Activated CD4-positive, alpha-beta T cell treated with anti-CD3 and anti-CD28 coated beads for 48 hours (primary cell): Measurements from ENCODE around the gene MAML3.

ENCODE experiments used
- DNase-seq: peaks from one replicate; pipeline ENCODE4 v3.0.0-alpha.2; 2020

Gene MAML3

GRCh38 chr4:139987502-139987850 lies 166.5 kb downstream of the MAML3 start:
- peak; percentile 41 for DNase-seq

DNA sequence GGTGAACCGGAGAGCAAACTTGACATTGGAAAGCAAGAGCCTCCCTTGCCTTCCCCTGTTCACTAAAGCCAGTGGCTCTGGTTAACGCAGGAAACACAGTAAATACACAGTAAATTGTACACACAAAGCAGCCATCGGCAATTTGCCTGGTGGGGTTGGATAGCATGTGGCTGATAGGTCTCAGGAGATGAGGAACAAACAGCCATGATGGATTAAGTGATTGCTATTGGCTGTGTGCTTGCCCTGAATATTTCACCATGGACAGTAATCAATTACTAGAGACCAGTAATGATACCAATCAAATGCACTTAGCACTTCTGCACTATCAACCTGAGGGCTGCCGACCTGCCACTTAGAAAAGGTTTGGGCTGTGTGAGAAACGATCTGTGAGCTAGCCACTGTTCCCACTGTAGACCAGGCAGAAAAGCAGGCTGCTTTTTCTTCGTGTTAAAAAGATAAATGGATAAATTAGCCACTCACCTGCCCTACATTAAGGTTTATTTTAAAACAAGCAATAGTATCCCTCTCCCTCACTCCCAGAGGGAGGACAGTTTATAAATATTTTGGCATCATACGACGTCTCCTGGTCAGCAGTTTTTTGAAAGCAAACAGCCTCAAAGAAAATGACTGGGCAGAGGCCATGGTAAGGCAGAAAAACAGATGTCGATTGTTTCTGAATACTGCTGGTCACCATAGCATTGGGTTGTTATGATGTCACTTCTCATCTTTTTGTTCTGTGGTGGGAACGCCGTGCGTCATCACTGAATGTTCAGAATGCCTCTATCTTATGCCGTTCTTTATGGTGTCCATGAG lies 167.1 kb downstream of the MAML3 start:
- no peak for DNase-seq

DNA sequence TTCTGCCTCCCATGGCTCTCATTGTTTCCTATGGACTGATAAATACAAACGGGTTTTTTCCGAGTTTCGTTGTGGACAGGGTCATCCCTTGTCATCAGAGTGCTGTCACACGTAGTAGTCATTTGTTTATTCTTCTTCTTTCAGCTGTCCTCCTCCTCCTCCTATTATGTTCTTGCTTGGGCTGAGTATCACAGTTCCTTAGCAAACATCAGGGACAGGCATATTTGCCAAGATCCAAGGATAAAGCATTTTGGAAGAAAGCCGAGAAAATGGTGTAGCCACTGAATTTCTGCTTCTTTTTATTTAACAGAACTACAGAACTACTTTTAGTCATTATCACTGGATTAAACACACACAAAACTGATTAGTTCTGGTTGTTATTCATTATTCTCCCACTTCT lies 167.9 kb downstream of the MAML3 start:
- DNase-seq = no peak

GRCh38 chr4:139985401-139985800 lies 168.6 kb downstream of the MAML3 start:
- DNase-seq = no peak

- no peak for DNase-seq
Measured at GRCh38 chr4:139984471-139984870, 169.5 kb downstream of the MAML3 start.

DNA sequence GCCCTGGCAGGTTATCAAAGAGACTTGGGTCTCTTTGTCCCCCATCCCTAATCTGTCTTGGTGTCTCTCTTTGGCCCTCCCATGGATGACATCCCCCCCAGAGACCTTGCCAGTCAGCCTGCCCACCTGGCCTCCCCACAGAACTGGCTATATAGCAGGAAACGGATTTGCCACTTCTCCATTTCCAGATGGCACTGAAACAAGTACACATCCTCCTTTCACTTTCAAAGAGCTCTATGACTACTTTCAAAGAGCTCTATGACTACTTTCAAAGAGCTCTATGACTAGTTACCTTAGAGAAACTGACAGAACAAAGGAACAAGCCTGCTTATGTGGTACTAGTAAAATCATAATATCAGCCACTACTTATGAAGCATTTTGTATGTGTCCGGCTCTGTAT lies 175.3 kb downstream of the MAML3 start:
- peak; percentile 12 for DNase-seq

- DNase-seq = no peak
Measured at GRCh38 chr4:139977838-139978609, 176.0 kb downstream of the MAML3 start.

- no peak for DNase-seq
Measured at GRCh38 chr4:139975830-139976272, 178.1 kb downstream of the MAML3 start.

DNA sequence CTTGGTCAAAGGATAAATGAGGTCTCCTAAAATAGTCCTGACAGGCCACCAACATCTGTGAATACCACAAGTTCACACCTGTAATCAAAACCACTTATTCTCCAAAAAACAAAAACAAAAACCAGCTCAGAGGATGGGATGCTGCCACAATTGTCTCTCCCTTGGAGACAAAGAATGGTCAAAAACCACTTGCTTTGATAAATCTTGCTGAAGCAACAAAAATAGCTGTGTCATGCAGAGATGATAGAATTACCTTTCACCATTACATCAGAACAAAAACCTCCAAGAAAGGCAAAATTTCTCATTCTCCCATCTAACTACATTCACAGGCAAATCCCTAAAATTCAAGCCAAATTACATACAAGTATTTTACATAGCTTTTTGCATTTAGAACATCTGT lies 180.4 kb downstream of the MAML3 start:
- DNase-seq = no peak

DNA sequence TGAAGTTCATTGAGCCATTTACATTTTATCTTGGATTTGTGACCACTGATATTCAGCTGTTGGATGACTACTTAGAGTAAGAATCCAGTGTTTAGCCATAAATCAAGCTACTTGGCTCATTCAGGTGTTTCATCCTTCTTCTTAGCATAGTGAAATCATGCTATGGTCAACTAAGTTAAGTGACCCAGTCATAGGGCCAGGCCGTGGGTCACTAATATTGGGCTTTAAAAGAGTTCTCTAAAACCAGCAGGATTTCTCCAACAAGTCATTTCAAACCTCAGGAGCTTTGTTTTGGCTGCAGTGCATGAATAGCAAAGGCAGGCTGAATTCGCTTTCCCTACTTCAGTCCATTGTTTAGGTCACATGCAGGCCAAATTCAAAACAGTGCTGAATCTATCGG lies 181.0 kb downstream of the MAML3 start:
- DNase-seq = no peak

DNA sequence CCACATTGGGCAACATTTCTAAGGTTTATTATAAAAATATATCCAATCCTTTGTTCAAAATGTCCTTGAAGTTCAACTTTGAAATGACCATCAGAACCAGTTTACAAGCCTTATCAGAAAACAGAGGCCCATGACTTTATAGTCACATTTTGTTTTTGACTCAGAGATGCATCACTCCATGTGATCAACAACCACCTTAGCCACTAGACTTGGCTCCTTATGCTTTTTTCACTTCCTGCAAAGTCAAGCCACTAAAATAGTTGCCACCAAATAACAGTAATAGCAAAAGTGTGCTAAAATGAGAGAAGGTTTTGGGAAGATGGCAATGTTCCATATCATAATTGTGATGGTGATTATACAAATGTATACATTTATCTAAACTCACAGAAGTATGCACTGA lies 181.7 kb downstream of the MAML3 start:
- DNase-seq = no peak

- DNase-seq = no peak
Measured at GRCh38 chr4:139971111-139971510, 182.9 kb downstream of the MAML3 start.

DNA sequence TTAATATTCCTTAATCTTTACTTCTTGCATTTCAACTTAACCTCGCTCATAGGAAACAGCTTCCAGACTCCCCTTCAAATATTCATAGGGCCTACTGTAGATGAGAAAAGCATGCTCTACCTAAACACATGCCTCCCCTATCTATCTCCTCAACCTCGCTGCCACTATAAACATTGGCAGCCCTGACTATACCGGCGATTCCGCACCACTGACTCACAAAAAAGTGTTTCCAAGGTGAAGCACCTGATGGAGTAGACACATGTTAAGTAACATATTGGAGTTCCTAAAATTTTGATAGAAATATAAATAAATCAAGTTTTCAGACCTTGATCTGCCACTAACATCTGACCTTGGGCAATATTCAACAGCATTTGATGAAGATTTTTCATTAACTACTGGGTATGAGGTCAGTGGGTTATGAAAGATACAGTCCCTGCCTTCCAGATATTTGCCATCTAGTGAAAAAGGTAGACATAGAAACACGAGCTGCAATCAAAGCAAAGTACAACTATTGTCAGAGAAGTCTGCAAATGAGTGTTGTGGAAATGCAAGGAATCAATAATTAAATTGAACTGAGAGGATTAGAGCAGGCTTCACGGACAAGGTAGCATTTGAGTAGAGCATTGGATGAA lies 184.2 kb downstream of the MAML3 start:
- DNase-seq = no peak

DNA sequence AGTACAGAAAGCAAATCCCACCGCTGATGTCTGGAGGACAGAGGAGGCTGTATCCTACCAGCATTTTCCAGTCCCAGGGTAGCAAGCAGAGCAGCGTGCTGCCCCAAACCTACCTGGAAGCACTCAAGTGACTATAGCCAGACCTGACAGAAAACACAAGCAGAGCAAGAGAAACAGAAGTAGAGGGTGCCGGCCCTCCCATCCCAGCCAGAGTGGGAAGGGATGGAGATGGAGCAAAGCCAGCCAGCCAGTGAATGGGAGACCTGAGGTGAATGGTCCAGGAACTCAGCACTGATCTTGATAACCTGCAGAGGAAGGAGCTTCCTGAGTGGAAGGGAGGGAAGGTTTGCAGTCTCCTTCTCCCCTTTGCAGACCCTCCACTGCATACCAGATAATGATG lies 185.2 kb downstream of the MAML3 start:
- no peak for DNase-seq

GRCh38 chr4:139966383-139966782 lies 187.6 kb downstream of the MAML3 start:
- DNase-seq = no peak

GRCh38 chr4:139965789-139966188 lies 188.2 kb downstream of the MAML3 start:
- DNase-seq = no peak

GRCh38 chr4:139963708-139964107 lies 190.3 kb downstream of the MAML3 start:
- no peak for DNase-seq

GRCh38 chr4:139962130-139962684 lies 191.8 kb downstream of the MAML3 start:
- no peak for DNase-seq

- DNase-seq = no peak
Measured at GRCh38 chr4:139961344-139961946, 192.5 kb downstream of the MAML3 start.

GRCh38 chr4:139959396-139959795 lies 194.6 kb downstream of the MAML3 start:
- no peak for DNase-seq

- DNase-seq = no peak
Measured at GRCh38 chr4:139958739-139959098, 195.3 kb downstream of the MAML3 start.

- no peak for DNase-seq
Measured at GRCh38 chr4:139957986-139958738, 195.8 kb downstream of the MAML3 start.
